IMR-90 (cell line): Measurements from ENCODE around the gene THADA. TPM values are rescaled to one million over a fixed set of nuclear protein-coding genes. Genes with fewer than 3 reads are reported as not detected.

Experiments
- ATAC-seq: fragments of 200-7000 bp; cut with Tn5 transposase; 2 replicates; pipeline ENCODE4 v1.9.1; 2020; ENCODE audit warnings: low read depth, mild to moderate bottlenecking, moderate library complexity
- BruUV-seq: library from RNA; stranded (reverse); fragments of 400-500 nt; replicated peaks from 2 replicates; lab custom pipeline; 2021; lab: Mats Ljungman, UMichigan
- CTCF ChIA-PET: fragments of 300-600 bp; formaldehyde crosslinking; extraction: SDS; loops from one replicate; lab custom pipeline; 2021; ENCODE audit warnings: antibody characterized with exemption; lab: Yijun Ruan, JAX
- POLR2A ChIA-PET: fragments of 300-600 bp; sonication (Branson Sonifier 250); formaldehyde crosslinking; loops from one replicate; lab custom pipeline; 2022; ENCODE audit warnings: antibody characterized with exemption; ENCODE audit not compliant: unreplicated experiment; lab: Charles Lee
- DNase-seq: peaks from one replicate; pipeline ENCODE4 v3.0.0; 2013
- H2AFZ ChIP-seq: replicated peaks from 2 replicates; pipeline ENCODE3; 2013; ENCODE audit warnings: low read length, mild to moderate bottlenecking; ENCODE audit not compliant: poor library complexity
- H2AK5ac ChIP-seq: 2 replicates; pipeline ENCODE4 v1.6.1; 2013; ENCODE audit warnings: low read depth, low read length, inconsistent platforms
- H2AK9ac ChIP-seq: replicated peaks from 2 replicates; pipeline ENCODE3; 2013; ENCODE audit warnings: mild to moderate bottlenecking, low read depth, low read length, moderate library complexity; ENCODE audit not compliant: poor library complexity
- H2BK120ac ChIP-seq: 2 replicates; pipeline ENCODE4 v1.6.1; 2013; ENCODE audit warnings: low read depth, low read length, inconsistent platforms
- H2BK15ac ChIP-seq: 3 replicates; pipeline ENCODE4 v1.6.1; 2013; ENCODE audit warnings: low read depth, low read length, inconsistent platforms
- H2BK20ac ChIP-seq: 2 replicates; pipeline ENCODE4 v1.6.1; 2013; ENCODE audit warnings: low read depth, mild to moderate bottlenecking, inconsistent platforms, low read length, moderate library complexity
- H2BK5ac ChIP-seq: 2 replicates; pipeline ENCODE4 v1.6.1; 2013; ENCODE audit warnings: mild to moderate bottlenecking, low read depth, low read length, inconsistent platforms; ENCODE audit not compliant: poor library complexity, severe bottlenecking
- H3K14ac ChIP-seq: replicated peaks from 2 replicates; pipeline ENCODE4 v1.6.1; 2013; ENCODE audit warnings: low read depth, low read length, inconsistent platforms
- H3K18ac ChIP-seq: 2 replicates; pipeline ENCODE4 v1.6.1; 2013; ENCODE audit warnings: low read depth, low read length, control low read depth
- H3K23ac ChIP-seq: 2 replicates; pipeline ENCODE4 v1.6.1; 2013; ENCODE audit warnings: low read depth, low read length, inconsistent platforms
- H3K27ac ChIP-seq: 2 replicates; pipeline ENCODE4 v1.5.1; 2013; ENCODE audit warnings: mild to moderate bottlenecking, control low read depth, low read length; ENCODE audit not compliant: insufficient read depth
- H3K27me3 ChIP-seq: 2 replicates; pipeline ENCODE4 v1.6.1; 2013; ENCODE audit warnings: low read length; ENCODE audit not compliant: control insufficient read depth, insufficient read depth
- H3K36me3 ChIP-seq: 2 replicates; pipeline ENCODE4 v1.6.1; 2013; ENCODE audit warnings: low read length, mixed read lengths; ENCODE audit not compliant: control insufficient read depth, insufficient read depth
- H3K4ac ChIP-seq: 2 replicates; pipeline ENCODE4 v1.6.1; 2013; ENCODE audit warnings: low read depth, low read length, inconsistent platforms
- H3K4me1 ChIP-seq: 2 replicates; pipeline ENCODE4 v1.6.1; 2013; ENCODE audit warnings: low read length, mixed read lengths; ENCODE audit not compliant: control insufficient read depth, insufficient read depth
- H3K4me2 ChIP-seq: 2 replicates; pipeline ENCODE4 v1.6.1; 2013; ENCODE audit warnings: low read depth, mild to moderate bottlenecking, control low read depth, low read length, moderate library complexity
- H3K4me3 ChIP-seq: 2 replicates; pipeline ENCODE4 v1.5.1; 2013; ENCODE audit warnings: low read depth, mild to moderate bottlenecking, control low read depth, low read length, moderate library complexity; ENCODE audit not compliant: insufficient read depth
- H3K56ac ChIP-seq: 2 replicates; pipeline ENCODE4 v1.6.1; 2013; ENCODE audit warnings: low read length, inconsistent platforms; ENCODE audit not compliant: insufficient read depth; ENCODE audit errors: extremely low read depth
- H3K79me1 ChIP-seq, 2 experiments: 2 replicates each; pipeline ENCODE4 v1.6.1; 2013; ENCODE audit warnings: low read length in 2 of 2, inconsistent platforms in 1 of 2, low read depth in 1 of 2
- H3K9ac ChIP-seq: 2 replicates; pipeline ENCODE4 v1.6.1; 2013; ENCODE audit warnings: low read depth, low read length, control low read depth
- H3K9me1 ChIP-seq: 2 replicates; pipeline ENCODE4 v1.6.1; 2013; ENCODE audit warnings: low read length, inconsistent platforms; ENCODE audit not compliant: insufficient read depth
- H3K9me3 ChIP-seq: 2 replicates; pipeline ENCODE4 v1.6.1; 2013; ENCODE audit warnings: low read length; ENCODE audit not compliant: control insufficient read depth, insufficient read depth
- H4K20me1 ChIP-seq: 2 replicates; pipeline ENCODE4 v1.6.1; 2013; ENCODE audit warnings: low read length, inconsistent platforms; ENCODE audit not compliant: insufficient read depth
- H4K5ac ChIP-seq: 2 replicates; pipeline ENCODE4 v1.6.1; 2013; ENCODE audit warnings: mild to moderate bottlenecking, low read depth, low read length, control low read depth
- H4K8ac ChIP-seq, 2 experiments: 2 replicates each; pipeline ENCODE4 v1.6.1; 2013; ENCODE audit warnings: low read depth in 2 of 2, low read length in 2 of 2, control low read depth in 1 of 2, inconsistent platforms in 1 of 2
- H4K91ac ChIP-seq: 2 replicates; pipeline ENCODE4 v1.6.1; 2013; ENCODE audit warnings: low read depth, low read length, inconsistent platforms; ENCODE audit not compliant: insufficient read depth
- BHLHE40 ChIP-seq: fragments of 150-350 bp; IDR thresholded peaks from 2 replicates; pipeline ENCODE4 v1.6.1; 2016; ENCODE audit warnings: mild to moderate bottlenecking, low read depth, low read length
- CEBPB ChIP-seq: IDR thresholded peaks from 2 replicates; pipeline ENCODE4 v1.6.1; 2012; ENCODE audit warnings: low read depth, low read length, improper control_type of control experiment
- CHD1 ChIP-seq: IDR thresholded peaks from 2 replicates; pipeline ENCODE4 v1.6.1; 2012; ENCODE audit warnings: low read depth, low read length, improper control_type of control experiment
- CTCF ChIP-seq: conservative IDR thresholded peaks from 2 replicates; pipeline ENCODE4 v1.5.1; 2012; ENCODE audit warnings: mild to moderate bottlenecking, low read depth, low read length, improper control_type of control experiment
- ELK1 ChIP-seq: fragments of 150-350 bp; IDR thresholded peaks from 2 replicates; pipeline ENCODE4 v1.6.1; 2016; ENCODE audit warnings: low read depth, mild to moderate bottlenecking, low read length, moderate library complexity, borderline replicate concordance
- MAFK ChIP-seq: IDR thresholded peaks from 2 replicates; pipeline ENCODE4 v1.6.1; 2012; ENCODE audit warnings: low read depth, low read length, improper control_type of control experiment
- MAZ ChIP-seq: IDR thresholded peaks from 2 replicates; pipeline ENCODE4 v1.6.1; 2012; ENCODE audit warnings: low read depth, mild to moderate bottlenecking, low read length, improper control_type of control experiment, moderate library complexity, borderline replicate concordance
- NFE2L2 ChIP-seq: fragments of 150-350 bp; IDR thresholded peaks from 2 replicates; pipeline ENCODE4 v1.6.1; 2016; ENCODE audit warnings: low read depth, mild to moderate bottlenecking, low read length
- POLR2A ChIP-seq: IDR thresholded peaks from 2 replicates; pipeline ENCODE4 v1.6.1; 2012; ENCODE audit warnings: mild to moderate bottlenecking, low read depth, low read length
- RAD21 ChIP-seq: IDR thresholded peaks from 2 replicates; pipeline ENCODE4 v1.6.1; 2012; ENCODE audit warnings: low read length, improper control_type of control experiment
- RCOR1 ChIP-seq: IDR thresholded peaks from 2 replicates; pipeline ENCODE4 v1.6.1; 2012; ENCODE audit warnings: mild to moderate bottlenecking, low read length, improper control_type of control experiment; ENCODE audit not compliant: insufficient replicate concordance
- SMC3 ChIP-seq: fragments of 150-350 bp; IDR thresholded peaks from 2 replicates; pipeline ENCODE4 v1.6.1; 2016; ENCODE audit warnings: low read depth, mild to moderate bottlenecking, antibody characterized with exemption, low read length, moderate library complexity
- USF2 ChIP-seq: fragments of 150-350 bp; IDR thresholded peaks from 2 replicates; pipeline ENCODE4 v1.6.1; 2017; ENCODE audit warnings: mild to moderate bottlenecking, antibody characterized with exemption, low read length, low read depth
- WGBS, 2 experiments: methylation state at CpG; one replicate each; pipeline versions ENCODE4 v1.1.5 to v1.1.7; 2013; ENCODE audit warnings: missing lambda C conversion rate in 2 of 2; ENCODE audit not compliant: insufficient read length in 1 of 2; ENCODE audit errors: extremely low coverage in 2 of 2; 5-methylcytosine and 5-hydroxymethylcytosine counted together
- dilution Hi-C: fragments of 300-500 bp; cut with HindIII; formaldehyde crosslinking; loops from one replicate; pipeline ENCODE4 v1.14.3; 2018; ENCODE audit warnings: low sequenced_read_pairs; ENCODE audit not compliant: unreplicated experiment
- in situ Hi-C: fragments of 300-500 bp; cut with MboI; formaldehyde crosslinking; loops from 3 replicates; pipeline ENCODE4 v1.14.3; 2019; ENCODE audit warnings: low sequenced_read_pairs, inconsistent platforms, mixed read lengths
- intact Hi-C: fragments of 100-400 bp; cut with micrococcal nuclease; formaldehyde crosslinking; loops from 2 replicates; pipeline ENCODE4 v1.10.0; 2022
- polyA plus RNA-seq, 3 experiments: library from polyadenylated mRNA; depleted of rRNA; stranded (reverse); fragments of >200 nt; gene quantifications; 2 replicates each; pipeline ENCODE4 v1.2.3, GENCODE V29; 2012; ENCODE audit warnings: low replicate concordance in 1 of 3
- total RNA-seq: library from RNA; depleted of rRNA; stranded (reverse); fragments of >200 nt; gene quantifications from 2 replicates; pipeline ENCODE4 v1.2.3, GENCODE V29; 2012

Gene THADA
- total and polyA plus RNA-seq, 2 of the 4 experiments (the other 2 are of a cell fraction) = 10.5 to 21.3 TPM

GRCh38 chr2:43218702-43219382, 377.0 kb downstream of the THADA start:
- Histone ChIP-seq H3K4me1 (peaks cover 22% of the 10 kb centered on the region), H3K27me3 (no peaks in the 10 kb centered on the region), H4K20me1 (peaks cover 14% of the 10 kb centered on the region), H3K27ac (peak overlapping the region; percentile 98), H3K79me1 (peaks cover 7 to 20% of the 10 kb centered on the region in 2 experiments), H3K4ac (peak overlapping the region; percentile 99), H3K14ac (peak overlapping the region; percentile 96), H3K23ac (peak overlapping the region; percentile 97), H2BK120ac (peak overlapping the region; percentile 92), H2AK9ac (peak overlapping the region; percentile 80), H3K36me3 (peaks cover 9% of the 10 kb centered on the region), H3K4me2 (peak overlapping the region; percentile 89), H2AK5ac (peak overlapping the region; percentile 97), H3K9ac (peak overlapping the region; percentile 82), H2AFZ (peak overlapping the region; percentile 95), H3K4me3 (0 out of 2 replicates have a peak overlapping the region, but pooled peaks have one; percentile 42), H3K9me3 (no peaks in the 10 kb centered on the region), H4K91ac (peak overlapping the region; percentile 95), H2BK20ac (peak overlapping the region; percentile 93), H3K18ac (peak overlapping the region; percentile 70), H3K56ac (peak overlapping the region; percentile 36), H4K5ac (peak overlapping the region; percentile 80), H2BK5ac (peak overlapping the region; percentile 98), H2BK15ac (peak overlapping the region; percentile 96; the same call in 2 of the 3 replicates), H4K8ac (peak overlapping the region; percentile 85 to 95), H3K9me1 (peaks cover 15% of the 10 kb centered on the region)
- intact Hi-C loops = loop anchor here (1.0 to 5.0 kb wide), 2 partner anchors 42 to 113 kb away; no protein-coding TSS in a partner anchor
- ChIA-PET CTCF (interaction anchor here (1.5 kb wide), 1 partner anchor 244 kb away, joined by 4 read pairs; no protein-coding TSS in a partner anchor), POLR2A (no interaction called here)
- peak; percentile 10 for DNase-seq
- BruUV-seq = no TSS peak
- no peak for ATAC-seq
- no peak for TF ChIP-seq USF2
- TF ChIP-seq RCOR1 = no peak
- no peak for TF ChIP-seq RAD21
- no peak for TF ChIP-seq BHLHE40
- TF ChIP-seq SMC3 = no peak
- TF ChIP-seq NFE2L2 = no peak
- no peak for TF ChIP-seq CHD1
- TF ChIP-seq POLR2A = no peak
- TF ChIP-seq CTCF = no peak
- TF ChIP-seq CEBPB = no peak
- no peak for TF ChIP-seq MAFK
- no peak for TF ChIP-seq ELK1
- no peak for TF ChIP-seq MAZ
- WGBS, 2 experiments = 45% methylated on average over 8 of the region's 8 CpGs; no CpG with 5 or more reads in 1 of the 2 experiments
- dilution Hi-C loops = no loop called here
- in situ Hi-C loops = no loop called here
